Left ventricle myocardium superior (tissue), 1 donor: ENCODE measurements around the gene ZNF281. TPM values are rescaled to one million over a fixed set of nuclear protein-coding genes. Genes with fewer than 3 reads are reported as not detected.
"Not testable (repeated sequence)": the region's sequence is repeated elsewhere in the genome, so short reads cannot be mapped to it uniquely, and the experiment has no call there.

Experiments used
- ATAC-seq: fragments of 200-7000 bp; cut with Tn5 transposase; one replicate; pipeline ENCODE4 v1.9.1; 2020; ENCODE audit warnings: mild to moderate bottlenecking, moderate library complexity
- DNase-seq: peaks from one replicate; pipeline ENCODE4 v3.0.0-alpha.2; 2020
- intact Hi-C: fragments of 100-400 bp; cut with micrococcal nuclease; formaldehyde crosslinking; loops from one replicate; pipeline ENCODE4 v1.11.0; 2022
- long read RNA-seq: library from polyadenylated mRNA; unstranded; transcript quantifications from one replicate; pipeline ENCODE4 v2.0.0, GENCODE V29; 2021
- total RNA-seq: library from RNA; stranded (reverse); fragmentation: NEBNext Ultra II Directional; extraction: Animal tissue kit (Norgen Biotek cat#: 25700); gene quantifications from one replicate; pipeline ENCODE4 v1.2.1, GENCODE V29; 2021
- donor health status: DM: no; HTN: yes; CAD: no; lungs with severe emphysema.

ZNF281 gene, protein sequence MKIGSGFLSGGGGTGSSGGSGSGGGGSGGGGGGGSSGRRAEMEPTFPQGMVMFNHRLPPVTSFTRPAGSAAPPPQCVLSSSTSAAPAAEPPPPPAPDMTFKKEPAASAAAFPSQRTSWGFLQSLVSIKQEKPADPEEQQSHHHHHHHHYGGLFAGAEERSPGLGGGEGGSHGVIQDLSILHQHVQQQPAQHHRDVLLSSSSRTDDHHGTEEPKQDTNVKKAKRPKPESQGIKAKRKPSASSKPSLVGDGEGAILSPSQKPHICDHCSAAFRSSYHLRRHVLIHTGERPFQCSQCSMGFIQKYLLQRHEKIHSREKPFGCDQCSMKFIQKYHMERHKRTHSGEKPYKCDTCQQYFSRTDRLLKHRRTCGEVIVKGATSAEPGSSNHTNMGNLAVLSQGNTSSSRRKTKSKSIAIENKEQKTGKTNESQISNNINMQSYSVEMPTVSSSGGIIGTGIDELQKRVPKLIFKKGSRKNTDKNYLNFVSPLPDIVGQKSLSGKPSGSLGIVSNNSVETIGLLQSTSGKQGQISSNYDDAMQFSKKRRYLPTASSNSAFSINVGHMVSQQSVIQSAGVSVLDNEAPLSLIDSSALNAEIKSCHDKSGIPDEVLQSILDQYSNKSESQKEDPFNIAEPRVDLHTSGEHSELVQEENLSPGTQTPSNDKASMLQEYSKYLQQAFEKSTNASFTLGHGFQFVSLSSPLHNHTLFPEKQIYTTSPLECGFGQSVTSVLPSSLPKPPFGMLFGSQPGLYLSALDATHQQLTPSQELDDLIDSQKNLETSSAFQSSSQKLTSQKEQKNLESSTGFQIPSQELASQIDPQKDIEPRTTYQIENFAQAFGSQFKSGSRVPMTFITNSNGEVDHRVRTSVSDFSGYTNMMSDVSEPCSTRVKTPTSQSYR
- total RNA-seq, result 8.8 TPM
- long read RNA-seq, full-length matches to known transcripts, result 11 of 27 reads
- long read RNA-seq, partial matches to known transcripts, result 0 of 27 reads
- long read RNA-seq, other reads (novel, unspliced or antisense), result 16 of 27 reads

DNA sequence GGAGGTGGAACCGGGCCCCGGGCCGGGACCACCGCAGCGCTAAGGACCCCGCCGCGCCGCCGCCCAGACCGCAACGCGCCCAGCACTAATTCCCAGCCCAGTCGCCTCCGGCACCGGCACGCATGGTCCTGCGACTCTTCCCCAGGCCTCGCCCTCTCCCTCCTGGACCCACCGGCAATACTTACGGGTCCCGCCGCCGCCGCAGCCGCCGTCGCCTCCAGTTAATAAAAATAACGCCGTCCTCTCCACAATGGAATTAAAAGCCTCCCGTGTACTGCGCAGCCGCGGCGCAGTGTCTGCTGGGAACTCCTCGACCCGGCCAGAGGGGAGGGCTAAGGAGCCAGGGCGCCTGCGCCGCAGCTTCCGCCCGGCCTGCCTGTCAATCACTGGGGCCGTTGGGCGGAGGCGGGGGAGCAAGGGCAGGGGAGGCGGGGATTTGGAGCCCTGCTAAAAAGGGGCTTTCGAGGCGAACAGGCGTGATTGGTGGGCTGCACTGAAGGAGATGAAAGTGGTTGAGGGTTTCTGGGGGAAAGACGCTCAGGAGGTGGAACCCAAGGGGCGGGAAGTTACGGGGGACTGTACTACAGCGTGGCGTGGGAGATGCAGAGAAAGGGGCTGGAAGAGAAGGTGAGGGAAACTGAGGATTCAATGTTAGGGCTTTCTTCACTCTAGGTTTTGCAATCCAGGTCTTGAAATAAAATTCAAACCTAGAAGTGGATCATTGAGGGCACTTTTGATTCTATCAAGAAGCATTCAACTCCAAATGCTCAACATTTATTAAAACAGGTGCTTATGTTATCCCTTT, at the start of gene ZNF281:
Gene ZNF281, minus strand, starts transcription at position 276 of the 805 bp plus-strand sequence. CDS start 331 bp downstream, outside the sequence.
- DNase-seq (peak; percentile 98), ATAC-seq (peak; percentile 100)
- intact Hi-C loops, result no loop called here

DNA sequence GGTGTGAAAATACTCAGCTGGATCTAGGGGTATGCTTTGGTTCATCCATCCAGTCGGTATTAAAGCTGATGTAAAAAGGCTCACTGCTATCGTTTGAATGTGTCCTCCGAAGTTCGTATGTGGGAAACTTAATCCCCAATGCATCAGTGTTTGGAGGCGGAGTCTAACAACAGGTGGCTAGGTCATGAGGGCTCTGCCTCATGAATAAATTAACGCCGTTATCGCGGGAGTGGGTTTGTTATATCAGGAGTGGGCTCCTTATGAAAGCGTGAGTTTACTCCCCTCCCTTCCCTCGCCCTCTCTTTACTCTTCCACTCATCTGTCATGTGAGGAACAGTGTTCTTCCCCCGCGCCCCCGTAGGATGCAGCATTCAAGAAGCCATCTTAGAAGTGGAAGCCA, 48.9 kb upstream of the ZNF281 start:
- DNase-seq (no peak), ATAC-seq (no peak)
- intact Hi-C loops, result no loop called here

DNA sequence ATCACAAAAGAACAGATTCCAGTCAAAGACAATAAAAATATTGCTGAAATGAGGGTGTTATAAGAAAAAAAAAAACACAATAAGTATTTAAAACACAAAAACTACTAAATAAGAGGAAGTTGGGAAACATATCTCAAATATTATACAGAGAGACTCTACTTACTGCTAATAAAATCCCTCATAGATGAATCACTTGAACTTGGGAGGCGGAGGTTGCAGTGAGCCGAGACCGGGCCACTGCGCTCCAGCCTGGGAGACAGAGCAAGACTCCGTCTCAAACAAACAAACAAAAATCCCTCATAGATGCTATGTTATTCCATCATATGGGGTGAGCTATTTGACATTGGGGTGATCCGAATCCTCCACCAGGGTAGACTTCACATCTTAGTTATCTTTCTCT, 48.0 kb upstream of the ZNF281 start:
- intact Hi-C loops, result no loop called here
- ATAC-seq (no peak), DNase-seq (no peak)

DNA sequence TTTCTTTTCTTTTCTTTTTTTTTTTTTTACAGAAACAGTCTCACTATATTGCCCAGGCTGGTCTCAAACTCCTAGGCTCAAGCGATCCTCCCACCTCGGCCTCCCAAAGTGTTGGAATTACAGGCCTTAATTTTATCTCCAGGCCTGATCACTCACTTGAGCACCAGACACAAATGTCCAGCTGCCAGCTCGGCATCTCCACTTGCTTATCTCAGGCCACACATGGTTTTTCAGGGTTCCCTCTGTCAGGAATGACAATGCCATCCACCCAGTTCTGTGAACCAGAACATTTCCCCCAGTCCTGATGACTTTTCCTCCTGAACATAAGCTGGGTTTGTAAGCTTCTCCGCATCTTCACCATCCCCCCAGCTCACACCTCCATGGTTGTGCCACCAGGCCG, 44.6 kb upstream of the ZNF281 start:
- ATAC-seq (no peak), DNase-seq (no peak)
- intact Hi-C loops, result no loop called here

DNA sequence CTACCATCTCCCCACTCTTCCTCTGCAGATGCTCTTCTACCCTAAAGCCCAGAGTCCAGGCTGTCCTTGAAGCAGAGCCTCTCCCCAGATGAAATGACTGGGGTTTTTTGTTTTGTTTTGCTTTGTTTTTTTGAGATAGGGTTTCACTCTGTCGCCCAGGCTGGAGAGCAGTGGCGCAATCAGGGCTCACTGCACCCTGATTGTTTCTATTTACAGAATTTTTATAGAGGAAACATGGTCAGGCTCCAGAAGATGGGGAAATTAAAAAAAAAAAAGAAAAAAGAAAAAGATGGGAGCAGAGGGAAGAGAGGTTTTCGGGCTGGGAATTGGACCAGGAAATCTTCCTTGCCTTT, 43.7 kb upstream of the ZNF281 start:
- intact Hi-C loops, result no loop called here
- no peak for DNase-seq
- no peak for ATAC-seq

DNA sequence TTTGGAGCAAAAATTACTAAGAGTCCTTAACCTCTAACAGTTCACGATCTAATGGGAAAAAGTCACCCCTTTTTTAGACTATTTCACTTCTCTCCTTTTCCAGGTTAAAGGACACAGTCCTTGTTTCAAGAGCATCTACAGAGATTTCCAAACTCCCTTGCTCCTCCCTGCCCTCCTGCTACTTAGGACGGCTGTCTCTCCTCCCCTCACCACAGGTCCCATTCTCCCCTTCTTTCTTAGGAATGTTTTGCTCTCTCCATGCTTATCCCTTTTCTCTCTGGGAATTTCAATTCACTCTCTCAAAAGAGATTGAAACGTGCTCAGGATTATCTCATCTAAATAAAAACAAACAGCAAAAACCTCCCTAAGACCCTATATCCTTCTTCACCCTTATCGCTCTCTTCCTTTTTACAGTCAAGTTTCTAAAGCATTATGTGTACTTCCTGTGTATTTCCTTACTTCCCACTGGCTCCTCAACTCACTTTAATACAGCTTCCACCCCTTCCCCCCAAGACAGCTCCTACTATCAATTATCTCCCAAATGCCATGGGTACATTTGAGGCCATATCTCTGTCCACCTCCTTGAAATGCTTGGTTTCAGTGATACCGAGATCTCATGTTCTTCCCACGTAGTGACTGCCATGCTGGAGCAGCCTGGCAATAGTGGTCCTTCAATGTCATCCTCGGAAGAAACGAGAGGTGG, 43.2 kb upstream of the ZNF281 start:
- DNase-seq, result no peak
- intact Hi-C loops, result no loop called here
- no peak for ATAC-seq

DNA sequence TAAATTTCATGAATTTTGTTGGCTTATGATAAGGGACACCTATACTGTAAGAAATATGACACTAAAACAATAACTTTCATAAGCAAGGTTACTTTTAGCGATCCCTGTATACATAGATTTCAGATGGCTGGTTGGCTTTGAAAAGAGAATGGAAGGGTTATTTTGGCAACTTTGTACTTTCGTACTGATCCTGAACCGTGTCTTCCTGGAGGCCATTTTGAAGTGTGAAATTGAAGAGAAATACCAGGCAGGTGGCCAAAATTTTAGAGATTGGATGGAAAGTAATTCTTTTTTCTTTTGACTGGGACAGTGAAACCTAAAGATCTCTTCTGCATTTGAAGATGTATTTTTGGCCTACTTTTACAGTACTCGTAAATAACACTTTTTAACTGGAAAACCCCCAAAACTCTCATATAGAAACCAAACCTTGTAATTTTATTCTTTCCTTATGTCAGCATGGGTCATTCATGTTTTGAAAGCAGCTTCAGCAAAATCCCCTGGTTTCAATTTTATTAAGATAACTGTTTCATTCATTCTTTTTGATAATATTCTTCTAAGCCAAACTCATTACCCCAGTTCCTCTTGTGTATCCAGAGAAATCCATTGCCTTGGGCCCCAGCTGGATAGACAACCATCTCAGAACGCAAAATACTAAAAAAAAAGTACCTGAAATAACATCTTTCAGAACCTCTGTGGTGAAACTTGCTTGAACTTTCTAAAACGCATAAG, 38.4 kb upstream of the ZNF281 start:
- no peak for DNase-seq
- intact Hi-C loops, result no loop called here
- no peak for ATAC-seq

DNA sequence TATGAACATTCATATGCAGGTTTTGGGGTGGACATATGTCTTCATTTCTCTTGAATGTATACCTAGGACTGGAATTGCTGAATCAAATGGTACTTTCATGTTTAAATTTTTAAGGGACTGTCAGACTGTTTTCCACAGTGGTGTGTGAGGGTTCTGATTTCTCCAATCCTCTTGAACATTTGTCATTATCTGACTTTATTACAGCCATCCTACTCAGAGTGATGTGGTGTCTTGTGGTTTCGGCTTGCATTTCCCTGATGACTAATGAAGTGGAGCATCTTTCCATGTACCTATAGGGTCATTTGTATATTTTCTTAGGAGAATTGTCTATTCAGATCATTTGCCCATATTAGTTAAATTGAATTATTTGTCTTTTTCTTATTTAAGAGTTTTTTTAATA, 35.4 kb upstream of the ZNF281 start:
- ATAC-seq, result no peak
- intact Hi-C loops, result no loop called here
- DNase-seq, result no peak

DNA sequence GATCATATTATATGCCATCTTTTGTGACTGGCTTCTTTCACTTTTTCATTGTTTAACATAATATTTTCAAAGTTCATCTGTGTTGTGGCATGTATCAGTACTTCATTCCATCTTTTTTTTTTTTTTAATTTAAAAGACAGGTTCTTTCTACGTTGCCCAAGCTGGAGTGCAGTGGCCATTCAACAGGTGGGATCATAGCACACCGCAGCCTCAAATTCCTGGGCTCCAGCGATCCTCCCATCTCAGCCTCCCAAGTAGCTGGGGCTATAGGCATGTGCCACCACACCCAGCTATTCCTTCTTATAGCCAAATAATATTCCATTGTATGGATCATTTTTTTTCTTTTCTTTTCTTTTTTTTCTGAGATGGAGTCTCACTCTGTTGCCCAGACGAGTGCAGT, 34.6 kb upstream of the ZNF281 start:
- intact Hi-C loops, result no loop called here
- DNase-seq (no peak), ATAC-seq (no peak)

DNA sequence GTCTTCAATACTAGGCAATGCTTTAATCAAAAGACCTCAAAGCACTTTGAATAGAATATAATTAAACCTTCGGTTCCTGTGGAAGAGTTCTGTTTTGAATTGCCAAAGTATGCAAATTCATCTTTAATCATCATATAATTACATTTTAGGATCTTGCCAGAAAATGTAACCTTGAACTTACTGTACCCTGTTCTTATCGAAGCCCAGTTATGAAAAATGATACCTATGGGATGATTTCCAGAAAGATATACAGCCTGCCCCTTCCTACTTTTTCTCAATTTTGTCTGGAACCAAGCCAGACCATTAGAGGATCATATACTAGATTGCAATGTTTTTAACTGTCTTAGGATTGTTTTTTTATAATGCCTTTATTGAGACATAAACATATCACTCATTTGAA, 34.0 kb upstream of the ZNF281 start:
- DNase-seq (no peak), ATAC-seq (no peak)
- intact Hi-C loops, result no loop called here

DNA sequence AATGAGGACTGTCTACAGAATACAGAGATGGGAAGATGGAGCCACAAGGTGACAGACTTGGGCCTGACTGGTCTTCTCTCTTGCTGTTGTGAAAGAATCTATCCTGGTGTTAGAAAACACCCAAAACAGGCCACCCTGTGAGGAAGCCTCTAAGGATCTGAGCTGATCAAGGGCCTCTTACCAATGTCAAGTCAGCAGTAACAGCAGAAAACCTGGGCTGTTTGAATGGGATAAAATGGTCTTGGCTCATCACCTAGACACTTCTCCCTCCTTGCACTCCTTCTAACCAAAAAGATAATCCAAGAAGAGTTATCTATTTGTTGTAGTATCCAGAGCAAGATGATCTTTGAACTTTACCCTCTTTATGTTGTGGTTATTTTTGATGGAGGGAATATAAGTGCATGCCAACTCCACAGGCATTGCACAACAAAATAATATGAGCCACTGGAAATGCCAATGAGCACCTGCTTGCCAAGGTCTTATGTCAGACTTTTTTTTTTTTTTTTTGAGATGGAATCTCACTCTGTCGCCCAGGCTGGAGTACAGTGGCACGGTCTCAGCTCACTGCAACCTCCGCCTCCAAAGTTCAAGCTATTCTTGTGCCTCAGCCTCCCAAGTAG, 32.8 kb upstream of the ZNF281 start:
- ATAC-seq (no peak), DNase-seq (no peak)
- intact Hi-C loops, result no loop called here

DNA sequence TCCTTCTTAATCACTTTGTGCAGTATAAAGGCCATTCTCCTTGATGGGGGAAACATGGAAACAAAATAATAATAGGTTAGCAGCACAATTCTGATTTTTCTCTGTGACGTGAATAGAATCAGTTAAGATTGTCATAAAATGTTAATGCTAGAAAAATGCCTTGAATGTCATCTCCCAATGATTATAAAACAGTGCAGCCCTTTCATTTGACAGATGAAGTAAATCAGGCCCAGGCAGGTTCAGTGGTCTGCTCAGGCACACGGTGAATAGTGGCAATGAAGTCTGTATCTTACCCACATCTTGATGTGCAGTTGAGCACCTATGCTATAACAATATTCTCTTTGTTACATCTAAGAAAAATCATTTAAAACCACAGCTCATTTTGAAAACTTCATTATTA, 32.2 kb upstream of the ZNF281 start:
- DNase-seq (no peak), ATAC-seq (no peak)
- intact Hi-C loops, result no loop called here

DNA sequence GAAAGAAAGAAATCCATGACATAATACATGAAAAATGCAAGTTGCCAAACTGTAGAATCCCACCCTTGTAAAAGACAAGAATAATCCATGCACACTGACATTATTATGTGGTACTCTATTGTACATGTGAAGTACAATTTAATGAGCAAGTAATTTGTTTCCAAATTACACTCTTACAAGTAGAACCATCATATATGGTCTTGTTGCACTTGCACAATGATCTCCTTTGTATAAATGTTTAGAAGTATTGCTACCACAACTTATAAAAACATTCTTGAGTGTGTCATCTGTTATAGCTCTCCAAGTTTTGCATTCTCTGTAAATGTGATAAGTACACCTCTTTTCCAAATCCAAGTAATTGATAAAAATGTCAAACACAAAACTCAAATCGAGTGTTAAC, 29.1 kb upstream of the ZNF281 start:
- no peak for ATAC-seq
- intact Hi-C loops, result no loop called here
- DNase-seq, result no peak

DNA sequence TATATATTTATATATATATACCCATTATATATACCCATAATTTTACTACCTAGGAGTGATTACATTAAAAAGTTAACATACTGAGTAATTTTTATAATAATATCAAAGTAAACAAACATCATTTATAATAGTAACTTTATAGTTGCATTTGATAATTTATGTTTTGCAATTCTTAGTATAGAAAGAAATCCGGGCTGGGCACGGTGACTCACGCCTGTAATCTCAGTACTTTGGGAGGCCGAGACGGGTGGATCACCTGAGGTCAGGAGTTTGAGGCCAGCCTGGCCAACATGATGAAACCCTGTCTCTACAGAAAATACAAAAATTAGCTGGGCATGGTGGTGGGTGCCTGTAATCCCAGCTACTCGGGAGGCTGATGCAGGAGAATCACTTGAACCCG, 28.6 kb upstream of the ZNF281 start:
- DNase-seq, intact Hi-C loops, ATAC-seq: not testable (repeated sequence)

DNA sequence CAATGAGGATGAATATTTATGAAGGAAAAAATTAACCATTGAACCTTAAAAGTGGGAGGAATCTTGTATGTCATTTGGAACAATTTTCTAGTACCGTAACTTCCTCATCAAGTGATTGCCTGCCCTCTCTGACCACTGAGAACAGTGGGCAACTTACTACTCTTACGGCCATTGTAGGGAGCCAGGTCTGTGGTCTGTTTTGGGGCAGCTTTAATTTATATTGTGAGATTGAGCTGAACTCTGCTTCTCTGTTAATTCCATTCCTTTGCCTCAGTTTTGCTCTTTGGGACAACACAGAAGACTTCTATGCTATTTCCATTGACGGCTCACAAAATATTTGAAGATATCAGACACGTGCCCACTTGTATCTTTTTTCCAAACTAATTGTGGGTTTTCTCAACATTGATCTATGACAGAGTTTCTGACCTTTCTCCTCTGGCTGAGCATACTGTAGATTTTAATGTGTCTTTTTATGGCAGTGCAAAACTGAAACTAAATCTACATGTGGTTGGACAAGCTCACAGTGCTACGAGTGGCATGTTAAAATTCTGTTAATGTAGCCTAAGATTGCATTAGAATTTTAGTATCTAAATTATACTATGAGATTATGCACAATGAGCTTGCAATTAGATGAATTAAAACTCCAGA, 27.8 kb upstream of the ZNF281 start:
- DNase-seq (no peak), ATAC-seq (no peak)
- intact Hi-C loops, result no loop called here

DNA sequence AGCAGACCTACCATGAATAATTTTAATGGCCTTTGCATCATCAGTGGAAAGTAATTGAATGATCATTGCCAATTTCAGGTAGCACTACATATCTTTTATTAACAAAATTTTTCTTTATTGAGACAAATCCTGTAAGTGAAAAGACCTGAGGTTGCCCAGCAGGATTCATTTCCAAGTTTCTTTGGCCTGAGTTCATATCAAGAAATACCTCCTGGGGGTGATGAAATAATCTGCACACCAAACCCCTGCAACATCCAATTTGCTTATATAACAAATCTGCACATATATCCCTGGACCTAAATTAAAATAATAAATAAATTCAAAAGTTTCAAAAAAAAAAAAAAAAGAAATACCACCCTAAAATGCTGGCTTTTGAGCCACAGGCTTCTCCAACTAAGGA, 27.3 kb upstream of the ZNF281 start:
- no peak for ATAC-seq
- DNase-seq, result no peak
- intact Hi-C loops, result no loop called here

DNA sequence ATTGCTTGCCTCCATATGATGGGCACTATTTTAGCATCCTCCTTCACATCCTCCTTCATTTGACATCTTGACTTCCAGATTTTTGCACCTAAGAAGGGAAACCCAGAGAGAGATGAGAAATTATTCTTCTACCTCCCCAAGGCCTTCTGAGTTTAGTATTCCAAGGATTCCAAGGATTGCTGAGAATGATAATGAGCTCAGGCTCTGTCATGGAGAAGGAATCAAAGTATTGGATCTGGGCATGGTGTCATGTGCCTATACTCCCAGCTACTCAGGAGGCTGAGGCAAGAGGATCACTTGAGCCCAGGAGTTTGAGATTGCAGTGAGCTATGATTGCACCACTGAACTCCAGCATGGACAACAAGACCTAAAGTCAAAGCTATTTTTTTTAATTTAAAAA, 26.6 kb upstream of the ZNF281 start:
- intact Hi-C loops, result no loop called here
- no peak for ATAC-seq

More for the DNA sequence above, 26.6 kb upstream of the ZNF281 start:
- no peak for DNase-seq
